Measurements from ENCODE around the gene ANKRD27.
"Not testable (repeated sequence)": the region's sequence is repeated elsewhere in the genome, so short reads cannot be mapped to it uniquely, and the experiment has no call there.

Gene ANKRD27

GRCh38 chr19:32674931-32675719 lies at the start of gene ANKRD27:
TSS of gene ANKRD27 (minus strand) at chr19:32675180. CDS start at chr19:32659015, 16,165 bp downstream.
- DNase-seq: peak; percentile 97

GRCh38 chr19:32720936-32721250 lies 45.9 kb upstream of the ANKRD27 start:
- DNase-seq: no peak

- DNase-seq: no peak
These were observed 45.4 kb upstream of the ANKRD27 start for GRCh38 chr19:32720216-32720935.

DNA sequence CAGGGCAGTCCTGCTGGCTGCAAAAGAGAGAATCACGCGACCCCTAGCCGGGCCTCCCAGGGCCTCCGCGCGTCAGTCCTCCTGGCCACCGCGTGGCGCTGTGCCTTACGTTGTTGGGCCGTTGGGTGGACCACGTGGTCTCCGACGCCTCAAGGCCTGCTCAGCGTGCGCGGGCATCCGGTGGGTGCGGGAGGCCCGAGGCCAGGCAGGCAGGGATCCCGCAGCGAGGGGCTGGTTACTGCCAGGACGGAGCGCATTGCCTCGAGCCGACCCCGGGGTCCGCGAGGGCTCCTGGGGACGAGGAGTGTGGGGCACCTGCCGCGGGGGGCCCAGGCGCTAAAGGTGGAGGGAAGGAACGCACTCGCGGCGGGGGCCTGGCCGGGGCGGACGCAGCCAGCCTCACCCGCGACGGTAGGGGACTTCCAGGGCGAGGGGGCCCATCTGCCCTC lies 44.7 kb upstream of the ANKRD27 start, which contains the start of gene TDRD12:
Gene TDRD12 (plus strand): TSS at position 157 of the 449 bp plus-strand sequence. CDS start 306 bp downstream, outside the sequence.
- DNase-seq: no peak

- DNase-seq: no peak
These were observed 43.3 kb upstream of the ANKRD27 start for GRCh38 chr19:32718286-32718685.

- no peak for DNase-seq
These were observed 42.5 kb upstream of the ANKRD27 start for GRCh38 chr19:32717496-32717895.

GRCh38 chr19:32716203-32716602 lies 41.2 kb upstream of the ANKRD27 start:
- not testable (repeated sequence) for DNase-seq

GRCh38 chr19:32711747-32712146 lies 36.8 kb upstream of the ANKRD27 start:
- DNase-seq: no peak

DNA sequence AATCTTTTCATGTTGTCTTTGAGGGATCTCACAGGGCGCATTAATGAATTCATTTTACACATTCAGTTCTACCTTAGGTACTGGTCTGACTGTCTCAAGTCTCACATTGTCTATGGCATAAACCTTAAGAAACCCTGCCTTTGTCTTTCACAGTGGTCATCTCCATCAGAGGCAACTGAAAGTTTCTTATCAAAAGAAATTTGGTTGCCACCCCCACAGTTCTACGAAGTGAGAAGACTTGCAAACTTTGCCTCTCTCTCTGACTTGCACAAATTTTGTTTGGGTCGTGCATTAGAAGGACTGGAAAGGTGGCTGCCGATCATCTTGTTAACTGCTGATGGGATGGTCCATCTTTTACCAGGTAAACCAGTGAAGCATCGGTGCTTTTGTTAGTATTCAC lies 34.1 kb upstream of the ANKRD27 start:
- DNase-seq: no peak

GRCh38 chr19:32708457-32708856 lies 33.5 kb upstream of the ANKRD27 start:
- peak; percentile 46 for DNase-seq

- DNase-seq: not testable (repeated sequence)
These were observed 29.0 kb upstream of the ANKRD27 start for GRCh38 chr19:32704006-32704405.

GRCh38 chr19:32702010-32702409 lies 27.0 kb upstream of the ANKRD27 start:
- no peak for DNase-seq

- DNase-seq: not testable (repeated sequence)
These were observed 25.1 kb upstream of the ANKRD27 start for GRCh38 chr19:32700129-32700528.

DNA sequence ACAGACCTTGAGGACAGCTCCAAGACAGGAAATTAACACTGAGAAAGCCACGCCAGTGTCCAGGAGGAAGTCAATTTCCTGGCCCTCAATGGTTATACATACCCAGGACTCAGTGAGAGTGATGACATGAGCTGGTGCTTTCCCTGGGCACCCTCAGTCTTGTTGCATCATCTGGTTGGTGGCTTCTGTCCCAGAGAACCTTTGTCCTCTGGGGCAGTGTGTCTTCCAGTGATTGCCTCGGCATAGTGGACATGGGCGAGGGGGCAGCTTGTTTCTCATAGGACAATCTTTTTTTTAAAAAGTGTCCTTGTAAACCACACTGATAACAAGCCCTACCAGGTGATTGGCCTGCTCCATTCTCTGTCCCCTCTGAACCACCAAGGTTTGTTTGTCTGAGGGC lies 21.8 kb upstream of the ANKRD27 start:
- not testable (repeated sequence) for DNase-seq

- not testable (repeated sequence) for DNase-seq
These were observed 20.5 kb upstream of the ANKRD27 start for GRCh38 chr19:32695506-32695905.

- DNase-seq: not testable (repeated sequence)
These were observed 19.9 kb upstream of the ANKRD27 start for GRCh38 chr19:32694851-32695250.

GRCh38 chr19:32694316-32694715 lies 19.3 kb upstream of the ANKRD27 start:
- not testable (repeated sequence) for DNase-seq

DNA sequence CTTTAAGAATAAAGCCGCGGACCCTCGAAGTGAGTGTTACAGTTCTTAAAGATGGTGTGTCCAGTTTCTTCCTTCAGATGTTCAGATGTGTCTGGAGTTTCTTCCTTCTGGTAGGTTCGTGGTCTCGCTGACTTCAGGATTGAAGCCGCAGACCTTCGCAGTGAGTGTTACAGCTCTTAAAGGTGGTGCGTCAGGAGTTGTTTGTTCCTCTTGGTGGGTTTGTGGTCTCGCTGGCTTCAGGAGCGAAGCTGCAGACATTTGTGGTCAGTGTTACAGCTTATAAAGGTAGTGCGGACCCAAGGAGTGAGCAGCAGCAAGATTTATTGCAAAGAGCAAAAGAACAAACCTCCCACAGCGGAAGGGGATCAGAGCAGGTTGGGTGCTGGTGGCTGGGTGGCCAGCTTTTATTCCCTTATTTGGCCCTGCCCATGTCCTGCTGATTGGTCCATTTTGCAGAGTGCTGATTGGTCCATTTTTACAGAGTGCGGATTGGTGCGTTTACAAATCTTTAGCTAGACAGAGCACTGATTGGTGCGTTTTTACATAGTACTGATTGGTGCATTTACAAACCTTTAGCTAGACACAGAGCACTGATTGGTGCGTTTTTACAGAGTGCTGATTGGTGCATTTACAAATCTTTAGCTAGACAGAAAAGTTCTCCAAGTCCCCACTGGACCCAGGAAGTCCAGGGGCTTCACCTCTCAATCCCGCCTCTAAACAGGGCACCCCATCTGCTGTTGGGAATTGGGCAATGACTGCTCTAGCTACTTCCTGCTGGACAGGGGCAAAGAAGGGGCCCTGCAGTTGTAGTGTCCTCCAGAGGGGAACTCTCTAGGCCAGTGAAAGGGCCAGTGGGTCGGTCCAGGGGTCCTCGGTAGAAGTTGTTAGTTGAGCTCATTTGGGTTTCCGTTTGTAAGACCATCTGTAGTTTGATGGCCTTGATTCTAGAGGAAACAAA lies 18.4 kb upstream of the ANKRD27 start:
- peak; percentile 69 for DNase-seq

GRCh38 chr19:32692727-32693061 lies 17.7 kb upstream of the ANKRD27 start:
- no peak for DNase-seq

GRCh38 chr19:32691952-32692726 lies 17.2 kb upstream of the ANKRD27 start:
- DNase-seq: peak; percentile 52

GRCh38 chr19:32691291-32691951 lies 16.4 kb upstream of the ANKRD27 start, which contains the start of gene NUDT19:
TSS of gene NUDT19 (plus strand) at chr19:32691821. CDS start at chr19:32691961, 140 bp downstream.
- DNase-seq: peak; percentile 87
